A549 (cell line): ENCODE data around the gene SORCS2.

ENCODE experiments used
- GATA3 ChIP-seq: IDR thresholded peaks from 2 replicates; pipeline ENCODE4 v1.6.1; 2012; ENCODE audit warnings: borderline replicate concordance
- HDAC2 ChIP-seq: fragments of 200-600 bp; sonication (generic); IDR thresholded peaks from 2 replicates; pipeline ENCODE4 v1.6.1; 2016
- JUN ChIP-seq, 2 experiments: fragments of >200 bp; sonication (Bioruptor Twin); formaldehyde crosslinking; IDR thresholded peaks; 2 replicates in 1 of 2; 3 replicates in 1 of 2; pipeline ENCODE4 v1.6.1; 2016 to 2017
- JUNB ChIP-seq: fragments of >200 bp; sonication (Bioruptor Twin); formaldehyde crosslinking; IDR thresholded peaks from 2 replicates; pipeline ENCODE4 v1.6.1; 2016
- POLR2A ChIP-seq: IDR thresholded peaks from 2 replicates; pipeline ENCODE4 v1.6.1; 2012; ENCODE audit warnings: mild to moderate bottlenecking, low read length
- RCOR1 ChIP-seq: fragments of 150-350 bp; IDR thresholded peaks from 2 replicates; pipeline ENCODE4 v1.6.1; 2014; ENCODE audit warnings: antibody characterized with exemption, low read length, low read depth
- SREBF2 ChIP-seq: fragments of 450-650 bp; IDR thresholded peaks from 2 replicates; pipeline ENCODE4 v1.6.1; 2014; ENCODE audit warnings: mild to moderate bottlenecking, moderate library complexity
- TF ChIP-seq, protein P1 (sequence below): fragments of >200 bp; sonication (Bioruptor Twin); formaldehyde crosslinking; IDR thresholded peaks from 3 replicates; pipeline ENCODE4 v1.5.1; 2016
- TF ChIP-seq, protein P2 (sequence below): fragments of 200-600 bp; sonication (generic); IDR thresholded peaks from 2 replicates; pipeline ENCODE4 v1.6.1; 2016; ENCODE audit warnings: antibody characterized with exemption, mild to moderate bottlenecking, moderate library complexity
- TF ChIP-seq, protein P3 (sequence below): fragments of >200 bp; sonication (Bioruptor Twin); formaldehyde crosslinking; IDR thresholded peaks from 3 replicates; pipeline ENCODE4 v1.6.1; 2016

DNA sequence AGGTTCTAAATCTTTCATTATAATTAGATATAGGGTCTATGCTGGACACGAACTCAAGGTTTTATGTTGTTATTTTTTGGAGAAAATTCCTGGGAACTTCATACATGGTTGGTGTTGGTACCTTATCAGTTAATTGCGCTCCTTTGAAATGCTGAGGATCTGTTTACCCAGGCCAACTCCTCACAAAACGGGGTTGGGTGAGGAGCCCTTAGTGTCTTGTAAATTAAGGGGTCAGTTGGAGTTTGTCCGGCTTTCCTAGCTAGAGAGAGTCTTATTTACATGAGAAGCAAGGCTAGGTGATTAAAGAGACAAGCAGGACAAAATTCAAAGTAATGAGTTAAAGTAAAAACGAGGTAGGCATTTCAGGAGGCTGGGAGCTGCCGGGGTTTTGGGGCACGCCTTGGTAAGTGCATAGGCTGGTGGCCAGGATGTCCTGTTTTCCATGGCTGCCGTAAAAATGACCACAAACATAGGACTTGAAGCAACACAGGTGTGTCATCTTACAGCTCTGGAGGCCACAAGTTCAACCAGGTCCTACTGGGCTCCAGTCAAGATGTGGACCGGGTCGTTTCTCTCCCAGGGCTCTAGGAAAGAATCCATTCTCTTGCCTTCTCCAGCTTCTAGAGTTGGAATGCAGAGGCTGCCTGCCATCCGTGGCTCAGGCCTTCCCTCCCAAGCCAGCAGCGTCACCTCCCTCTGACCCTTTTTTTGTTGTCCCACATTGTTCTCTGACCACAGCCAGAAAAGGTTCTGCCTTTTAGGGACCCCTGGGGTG is 222.6 kb downstream of the SORCS2 start:
- TF ChIP-seq, protein P1, sequence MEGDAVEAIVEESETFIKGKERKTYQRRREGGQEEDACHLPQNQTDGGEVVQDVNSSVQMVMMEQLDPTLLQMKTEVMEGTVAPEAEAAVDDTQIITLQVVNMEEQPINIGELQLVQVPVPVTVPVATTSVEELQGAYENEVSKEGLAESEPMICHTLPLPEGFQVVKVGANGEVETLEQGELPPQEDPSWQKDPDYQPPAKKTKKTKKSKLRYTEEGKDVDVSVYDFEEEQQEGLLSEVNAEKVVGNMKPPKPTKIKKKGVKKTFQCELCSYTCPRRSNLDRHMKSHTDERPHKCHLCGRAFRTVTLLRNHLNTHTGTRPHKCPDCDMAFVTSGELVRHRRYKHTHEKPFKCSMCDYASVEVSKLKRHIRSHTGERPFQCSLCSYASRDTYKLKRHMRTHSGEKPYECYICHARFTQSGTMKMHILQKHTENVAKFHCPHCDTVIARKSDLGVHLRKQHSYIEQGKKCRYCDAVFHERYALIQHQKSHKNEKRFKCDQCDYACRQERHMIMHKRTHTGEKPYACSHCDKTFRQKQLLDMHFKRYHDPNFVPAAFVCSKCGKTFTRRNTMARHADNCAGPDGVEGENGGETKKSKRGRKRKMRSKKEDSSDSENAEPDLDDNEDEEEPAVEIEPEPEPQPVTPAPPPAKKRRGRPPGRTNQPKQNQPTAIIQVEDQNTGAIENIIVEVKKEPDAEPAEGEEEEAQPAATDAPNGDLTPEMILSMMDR: no peak
- TF ChIP-seq HDAC2 (no peak), JUN (IDR thresholded peaks at IDR 0.05) (no peak), RCOR1 (no peak), JUNB (no peak), SREBF2 (no peak), POLR2A (no peak), GATA3 (no peak)
- TF ChIP-seq, protein P2, sequence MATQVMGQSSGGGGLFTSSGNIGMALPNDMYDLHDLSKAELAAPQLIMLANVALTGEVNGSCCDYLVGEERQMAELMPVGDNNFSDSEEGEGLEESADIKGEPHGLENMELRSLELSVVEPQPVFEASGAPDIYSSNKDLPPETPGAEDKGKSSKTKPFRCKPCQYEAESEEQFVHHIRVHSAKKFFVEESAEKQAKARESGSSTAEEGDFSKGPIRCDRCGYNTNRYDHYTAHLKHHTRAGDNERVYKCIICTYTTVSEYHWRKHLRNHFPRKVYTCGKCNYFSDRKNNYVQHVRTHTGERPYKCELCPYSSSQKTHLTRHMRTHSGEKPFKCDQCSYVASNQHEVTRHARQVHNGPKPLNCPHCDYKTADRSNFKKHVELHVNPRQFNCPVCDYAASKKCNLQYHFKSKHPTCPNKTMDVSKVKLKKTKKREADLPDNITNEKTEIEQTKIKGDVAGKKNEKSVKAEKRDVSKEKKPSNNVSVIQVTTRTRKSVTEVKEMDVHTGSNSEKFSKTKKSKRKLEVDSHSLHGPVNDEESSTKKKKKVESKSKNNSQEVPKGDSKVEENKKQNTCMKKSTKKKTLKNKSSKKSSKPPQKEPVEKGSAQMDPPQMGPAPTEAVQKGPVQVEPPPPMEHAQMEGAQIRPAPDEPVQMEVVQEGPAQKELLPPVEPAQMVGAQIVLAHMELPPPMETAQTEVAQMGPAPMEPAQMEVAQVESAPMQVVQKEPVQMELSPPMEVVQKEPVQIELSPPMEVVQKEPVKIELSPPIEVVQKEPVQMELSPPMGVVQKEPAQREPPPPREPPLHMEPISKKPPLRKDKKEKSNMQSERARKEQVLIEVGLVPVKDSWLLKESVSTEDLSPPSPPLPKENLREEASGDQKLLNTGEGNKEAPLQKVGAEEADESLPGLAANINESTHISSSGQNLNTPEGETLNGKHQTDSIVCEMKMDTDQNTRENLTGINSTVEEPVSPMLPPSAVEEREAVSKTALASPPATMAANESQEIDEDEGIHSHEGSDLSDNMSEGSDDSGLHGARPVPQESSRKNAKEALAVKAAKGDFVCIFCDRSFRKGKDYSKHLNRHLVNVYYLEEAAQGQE: no peak
- TF ChIP-seq, protein P3, sequence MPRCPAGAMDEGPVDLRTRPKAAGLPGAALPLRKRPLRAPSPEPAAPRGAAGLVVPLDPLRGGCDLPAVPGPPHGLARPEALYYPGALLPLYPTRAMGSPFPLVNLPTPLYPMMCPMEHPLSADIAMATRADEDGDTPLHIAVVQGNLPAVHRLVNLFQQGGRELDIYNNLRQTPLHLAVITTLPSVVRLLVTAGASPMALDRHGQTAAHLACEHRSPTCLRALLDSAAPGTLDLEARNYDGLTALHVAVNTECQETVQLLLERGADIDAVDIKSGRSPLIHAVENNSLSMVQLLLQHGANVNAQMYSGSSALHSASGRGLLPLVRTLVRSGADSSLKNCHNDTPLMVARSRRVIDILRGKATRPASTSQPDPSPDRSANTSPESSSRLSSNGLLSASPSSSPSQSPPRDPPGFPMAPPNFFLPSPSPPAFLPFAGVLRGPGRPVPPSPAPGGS: no peak
